ENCODE results near the gene CCDC92. TPM values are rescaled to one million over a fixed set of nuclear protein-coding genes. Genes with fewer than 3 reads are reported as not detected.

Gene CCDC92
- total RNA-seq, result 10 to 100 TPM; 37.6 to 42.4 (median 39.1) TPM
- 17.4 TPM for total RNA-seq (2013)

- Mint-ChIP-seq H3K27ac (peak within 1 kb of the TSS; percentile 88 to 93), H3K36me3 (no peaks in the 10 kb centered on the region), H3K9me3 (no peaks in the 10 kb centered on the region), H3K4me1 (peaks cover 36 to 39% of the 10 kb centered on the region in 2 donors), H3K27me3 (ENCODE audit: low read depth in 2 of 2) (no peaks in the 10 kb centered on the region), H3K4me3 (peak within 1 kb of the TSS; percentile 96)
- Histone ChIP-seq H3K9me3 (ENCODE audit: control insufficient read depth, insufficient read depth, low read length) (no peaks in the 10 kb centered on the region), H3K4me1 (ENCODE audit: control insufficient read depth, insufficient read depth, low read length) (peaks cover 11% of the 10 kb centered on the region), H3K27ac (ENCODE audit: low read length) (peak within 1 kb of the TSS; percentile 59), H3K4me3 (ENCODE audit: low read length) (peak within 1 kb of the TSS; percentile 60), H3K36me3 (ENCODE audit: control insufficient read depth, insufficient read depth, low read length) (peaks cover 8% of the 10 kb centered on the region), H3K27me3 (ENCODE audit: control insufficient read depth, insufficient read depth, low read length) (no peaks in the 10 kb centered on the region)
- WGBS (ENCODE audit: insufficient coverage), result under 1% methylated on average over 132 of the region's 138 CpGs
- intact Hi-C loops (cut with micrococcal nuclease), result loop anchor here (2.0 to 5.0 kb wide), 2 partner anchors 22 to 35 kb away; no protein-coding TSS in a partner anchor
- no peak for TF ChIP-seq CTCF (IDR thresholded peaks at IDR 0.05)
- peak; percentile 88 to 98 for DNase-seq
- ATAC-seq, result peak; percentile 76 to 89 (median 83)
Observed at GRCh38 chr12:123972457-123973401, at the start of gene CCDC92, which contains the start of gene ZNF664. Gene CCDC92, minus strand, starts transcription at chr12:123972831. Its CDS starts 28,526 bp downstream, at chr12:123944305. Gene ZNF664, plus strand, starts transcription at chr12:123973215. Its CDS starts 38,930 bp downstream, at chr12:124012145.

GRCh38 chr12:124022161-124022560, 49.5 kb upstream of the CCDC92 start:
- Mint-ChIP-seq H3K4me1 (no peaks in the 10 kb centered on the region), H3K4me3 (no peak overlapping the region), H3K27ac (no peak overlapping the region), H3K36me3 (no peaks in the 10 kb centered on the region), H3K9me3 (no peaks in the 10 kb centered on the region), H3K27me3 (ENCODE audit: low read depth in 2 of 2) (no peaks in the 10 kb centered on the region)
- DNase-seq (no peak), ATAC-seq (no peak)
- TF ChIP-seq CTCF (IDR thresholded peaks at IDR 0.05), result no peak
- H3K27me3 ChIP-seq (ENCODE audit: control insufficient read depth, insufficient read depth, low read length), result no peaks in the 10 kb centered on the region
- no peak overlapping the region for H3K27ac ChIP-seq (ENCODE audit: low read length)
- intact Hi-C loops (cut with micrococcal nuclease), result no loop called here
- no peak overlapping the region for H3K4me3 ChIP-seq (ENCODE audit: low read length)
- WGBS (ENCODE audit: insufficient coverage), result 96% methylated on average over 2 of the region's 3 CpGs
- H3K36me3 ChIP-seq (ENCODE audit: control insufficient read depth, insufficient read depth, low read length), result no peaks in the 10 kb centered on the region
- no peaks in the 10 kb centered on the region for H3K4me1 ChIP-seq (ENCODE audit: control insufficient read depth, insufficient read depth, low read length)
- H3K9me3 ChIP-seq (ENCODE audit: control insufficient read depth, insufficient read depth, low read length), result no peaks in the 10 kb centered on the region

- DNase-seq (no peak), ATAC-seq (no peak)
- H3K36me3 Mint-ChIP-seq, result no peaks in the 10 kb centered on the region
- Histone ChIP-seq H3K27ac (ENCODE audit: low read length) (no peak overlapping the region), H3K36me3 (ENCODE audit: control insufficient read depth, insufficient read depth, low read length) (no peaks in the 10 kb centered on the region), H3K4me3 (ENCODE audit: low read length) (no peak overlapping the region), H3K4me1 (ENCODE audit: control insufficient read depth, insufficient read depth, low read length) (no peaks in the 10 kb centered on the region), H3K27me3 (ENCODE audit: control insufficient read depth, insufficient read depth, low read length) (no peaks in the 10 kb centered on the region), H3K9me3 (ENCODE audit: control insufficient read depth, insufficient read depth, low read length) (no peaks in the 10 kb centered on the region)
- H3K4me3 Mint-ChIP-seq, result no peak overlapping the region
- H3K27me3 Mint-ChIP-seq (ENCODE audit: low read depth in 2 of 2), result no peaks in the 10 kb centered on the region
- H3K27ac Mint-ChIP-seq, result no peak overlapping the region
- WGBS (ENCODE audit: insufficient coverage), result 68% methylated on average over 2 of the region's 3 CpGs
- intact Hi-C loops (cut with micrococcal nuclease), result no loop called here
- H3K4me1 Mint-ChIP-seq, result no peaks in the 10 kb centered on the region
- no peak for TF ChIP-seq CTCF (IDR thresholded peaks at IDR 0.05)
- H3K9me3 Mint-ChIP-seq, result no peaks in the 10 kb centered on the region
Observed at GRCh38 chr12:124021007-124021406, 48.4 kb upstream of the CCDC92 start.
